Mesendoderm (in vitro differentiated cells): Measurements from ENCODE around the gene PDE4D.

ENCODE experiments used
- DNase-seq: peaks from one replicate; pipeline ENCODE4 v3.0.0; 2013
- H2AK5ac ChIP-seq: 2 replicates; pipeline ENCODE4 v1.6.1; 2013; ENCODE audit warnings: low read length, inconsistent platforms
- H2BK120ac ChIP-seq: 2 replicates; pipeline ENCODE4 v1.6.1; 2013; ENCODE audit warnings: low read depth, mild to moderate bottlenecking, low read length, moderate library complexity, mixed read lengths
- H2BK15ac ChIP-seq: replicated peaks from 2 replicates; pipeline ENCODE4 v1.6.1; 2013; ENCODE audit warnings: low read depth, mild to moderate bottlenecking, moderate library complexity
- H2BK5ac ChIP-seq: 2 replicates; pipeline ENCODE4 v1.6.1; 2013; ENCODE audit warnings: low read length, inconsistent platforms
- H3K18ac ChIP-seq: 2 replicates; pipeline ENCODE4 v1.6.1; 2013; ENCODE audit warnings: mild to moderate bottlenecking, low read length, mixed read lengths
- H3K23ac ChIP-seq: one replicate; pipeline ENCODE4 v1.6.1; 2013; ENCODE audit warnings: low read length
- H3K27ac ChIP-seq: 2 replicates; pipeline ENCODE4 v1.5.1; 2013; ENCODE audit warnings: low read depth, mild to moderate bottlenecking, inconsistent platforms, low read length, moderate library complexity
- H3K27me3 ChIP-seq: 2 replicates; pipeline ENCODE4 v1.6.1; 2013; ENCODE audit warnings: low read length, control low read depth, mild to moderate bottlenecking, inconsistent platforms; ENCODE audit not compliant: insufficient read depth, poor library complexity
- H3K36me3 ChIP-seq: 2 replicates; pipeline ENCODE4 v1.6.1; 2013; ENCODE audit warnings: low read length, inconsistent platforms; ENCODE audit not compliant: control insufficient read depth, insufficient read depth
- H3K4ac ChIP-seq: one replicate; pipeline ENCODE4 v1.6.1; 2013; ENCODE audit warnings: low read depth, mild to moderate bottlenecking, low read length, moderate library complexity
- H3K4me1 ChIP-seq: 2 replicates; pipeline ENCODE4 v1.6.1; 2013; ENCODE audit warnings: low read depth, low read length, inconsistent platforms; ENCODE audit not compliant: control insufficient read depth
- H3K4me2 ChIP-seq: 2 replicates; pipeline ENCODE4 v1.6.1; 2013; ENCODE audit warnings: low read length
- H3K4me3 ChIP-seq: 2 replicates; pipeline ENCODE4 v1.5.1; 2013; ENCODE audit warnings: mild to moderate bottlenecking, low read length
- H3K56ac ChIP-seq: one replicate; pipeline ENCODE4 v1.6.1; 2013; ENCODE audit warnings: low read length
- H3K79me1 ChIP-seq: 2 replicates; pipeline ENCODE4 v1.6.1; 2013; ENCODE audit warnings: low read length, inconsistent platforms
- H3K79me2 ChIP-seq: 2 replicates; pipeline ENCODE4 v1.6.1; 2013; ENCODE audit warnings: mild to moderate bottlenecking, low read length; ENCODE audit not compliant: control insufficient read depth, insufficient read depth
- H3K9ac ChIP-seq: 2 replicates; pipeline ENCODE4 v1.6.1; 2013; ENCODE audit warnings: low read length, inconsistent platforms
- H4K5ac ChIP-seq: one replicate; pipeline ENCODE4 v1.6.1; 2013; ENCODE audit warnings: low read length
- H4K8ac ChIP-seq: one replicate; pipeline ENCODE4 v1.6.1; 2013; ENCODE audit warnings: low read depth, mild to moderate bottlenecking, control low read depth, low read length, moderate library complexity
- WGBS: extraction: QIAGEN DNeasy Blood & Tissue Kit; methylation state at CpG from one replicate; pipeline ENCODE4 v1.1.7; 2013; ENCODE audit warnings: low lambda C conversion rate, missing lambda C conversion rate; ENCODE audit not compliant: insufficient coverage; ENCODE audit errors: extremely low coverage; 5-methylcytosine and 5-hydroxymethylcytosine counted together

The PDE4D gene

GRCh38 chr5:59236986-59237385 is 656.5 kb downstream of the PDE4D start:
- H3K27ac ChIP-seq = no peak overlapping the region
- H2BK120ac ChIP-seq = no peak overlapping the region
- no peaks in the 10 kb centered on the region for H3K36me3 ChIP-seq
- DNase-seq = no peak
- no peak overlapping the region for H2BK5ac ChIP-seq
- no peaks in the 10 kb centered on the region for H3K79me2 ChIP-seq
- no peak overlapping the region for H3K56ac ChIP-seq
- no peak overlapping the region for H3K18ac ChIP-seq
- no peak overlapping the region for H2AK5ac ChIP-seq
- no peaks in the 10 kb centered on the region for H3K4me1 ChIP-seq
- H3K79me1 ChIP-seq = no peaks in the 10 kb centered on the region
- H3K4me2 ChIP-seq = no peak overlapping the region
- H2BK15ac ChIP-seq = no peak overlapping the region
- H3K9ac ChIP-seq = no peak overlapping the region
- no peak overlapping the region for H3K23ac ChIP-seq
- no peak overlapping the region for H3K4me3 ChIP-seq
- H4K8ac ChIP-seq = no peak overlapping the region
- peaks cover 2% of the 10 kb centered on the region for H3K27me3 ChIP-seq
- no peak overlapping the region for H4K5ac ChIP-seq
- H3K4ac ChIP-seq = no peak overlapping the region

GRCh38 chr5:59236448-59236847 is 657.1 kb downstream of the PDE4D start:
- no peak overlapping the region for H3K4ac ChIP-seq
- no peaks in the 10 kb centered on the region for H3K36me3 ChIP-seq
- H2BK15ac ChIP-seq = no peak overlapping the region
- no peak overlapping the region for H4K5ac ChIP-seq
- no peaks in the 10 kb centered on the region for H3K79me2 ChIP-seq
- no peaks in the 10 kb centered on the region for H3K4me1 ChIP-seq
- no peak overlapping the region for H2AK5ac ChIP-seq
- H3K27ac ChIP-seq = no peak overlapping the region
- H3K23ac ChIP-seq = no peak overlapping the region
- no peak for DNase-seq
- H3K4me3 ChIP-seq = no peak overlapping the region
- no peak overlapping the region for H3K56ac ChIP-seq
- H4K8ac ChIP-seq = no peak overlapping the region
- H2BK5ac ChIP-seq = no peak overlapping the region
- H3K9ac ChIP-seq = no peak overlapping the region
- 100% methylated on average over 1 of the region's 7 CpGs for WGBS
- no peaks in the 10 kb centered on the region for H3K79me1 ChIP-seq
- H3K4me2 ChIP-seq = no peak overlapping the region
- H3K18ac ChIP-seq = no peak overlapping the region
- peaks cover 2% of the 10 kb centered on the region for H3K27me3 ChIP-seq
- H2BK120ac ChIP-seq = no peak overlapping the region

- H3K18ac ChIP-seq = no peak overlapping the region
- no peaks in the 10 kb centered on the region for H3K79me1 ChIP-seq
- no peak overlapping the region for H3K4me3 ChIP-seq
- no peak overlapping the region for H4K5ac ChIP-seq
- H3K27ac ChIP-seq = no peak overlapping the region
- H3K4ac ChIP-seq = no peak overlapping the region
- H3K27me3 ChIP-seq = peaks cover 2% of the 10 kb centered on the region
- no peaks in the 10 kb centered on the region for H3K79me2 ChIP-seq
- H2BK15ac ChIP-seq = no peak overlapping the region
- no CpG with 5 or more reads among the region's 1 CpG for WGBS
- H3K4me1 ChIP-seq = no peaks in the 10 kb centered on the region
- H3K4me2 ChIP-seq = no peak overlapping the region
- no peak overlapping the region for H2BK120ac ChIP-seq
- DNase-seq = no peak
- no peak overlapping the region for H4K8ac ChIP-seq
- no peaks in the 10 kb centered on the region for H3K36me3 ChIP-seq
- H3K9ac ChIP-seq = no peak overlapping the region
- no peak overlapping the region for H2BK5ac ChIP-seq
- no peak overlapping the region for H3K23ac ChIP-seq
- H2AK5ac ChIP-seq = no peak overlapping the region
- no peak overlapping the region for H3K56ac ChIP-seq
Observed at GRCh38 chr5:59234236-59234635, 659.3 kb downstream of the PDE4D start.

- Histone ChIP-seq H3K4ac (no peak overlapping the region), H2AK5ac (no peak overlapping the region), H3K18ac (no peak overlapping the region), H4K8ac (no peak overlapping the region), H3K36me3 (no peaks in the 10 kb centered on the region), H3K9ac (no peak overlapping the region), H3K4me1 (no peaks in the 10 kb centered on the region), H4K5ac (no peak overlapping the region), H3K23ac (no peak overlapping the region), H3K27me3 (peaks cover 2% of the 10 kb centered on the region), H3K4me2 (no peak overlapping the region), H2BK5ac (no peak overlapping the region), H3K56ac (no peak overlapping the region), H3K27ac (no peak overlapping the region), H3K79me2 (no peaks in the 10 kb centered on the region), H2BK15ac (no peak overlapping the region), H3K4me3 (no peak overlapping the region), H3K79me1 (no peaks in the 10 kb centered on the region), H2BK120ac (no peak overlapping the region)
- no CpG with 5 or more reads among the region's 7 CpGs for WGBS
- no peak for DNase-seq
Observed at GRCh38 chr5:59231221-59231931, 662.1 kb downstream of the PDE4D start.

- no peak for DNase-seq
- H3K27me3 ChIP-seq = no peaks in the 10 kb centered on the region
- no peak overlapping the region for H3K4me2 ChIP-seq
- H2BK5ac ChIP-seq = no peak overlapping the region
- H3K4me1 ChIP-seq = no peaks in the 10 kb centered on the region
- no peak overlapping the region for H3K4ac ChIP-seq
- H4K5ac ChIP-seq = no peak overlapping the region
- no peaks in the 10 kb centered on the region for H3K79me2 ChIP-seq
- no peak overlapping the region for H3K4me3 ChIP-seq
- H3K9ac ChIP-seq = no peak overlapping the region
- no peaks in the 10 kb centered on the region for H3K36me3 ChIP-seq
- no peak overlapping the region for H2BK15ac ChIP-seq
- no peak overlapping the region for H4K8ac ChIP-seq
- no peak overlapping the region for H3K18ac ChIP-seq
- H3K23ac ChIP-seq = no peak overlapping the region
- no peak overlapping the region for H2BK120ac ChIP-seq
- no peak overlapping the region for H3K56ac ChIP-seq
- H3K79me1 ChIP-seq = no peaks in the 10 kb centered on the region
- H2AK5ac ChIP-seq = no peak overlapping the region
- no peak overlapping the region for H3K27ac ChIP-seq
Observed at GRCh38 chr5:59222687-59223511, 670.6 kb downstream of the PDE4D start.
